Keratinocyte (primary cell): ENCODE results near the gene KIF25. TPM values are rescaled to one million over a fixed set of nuclear protein-coding genes. Genes with fewer than 3 reads are reported as not detected.

Source experiments
- DNase-seq: peaks from one replicate; pipeline ENCODE4 v3.0.0-alpha.2; 2011; ENCODE audit warnings: low read depth, missing footprints, low spot score
- FAIRE-seq: peaks from 2 replicates; lab custom pipeline; 2011; peaks lifted over from hg19 to GRCh38; lab: Jason Lieb, UNC
- H2AFZ ChIP-seq: 2 replicates; pipeline ENCODE4 v1.6.0; 2012; ENCODE audit warnings: low read length, control low read depth, inconsistent platforms; ENCODE audit not compliant: control insufficient read depth
- H3K27ac ChIP-seq: 2 replicates; pipeline ENCODE4 v1.5.1; 2011; ENCODE audit warnings: low read length; ENCODE audit not compliant: control insufficient read depth, insufficient read depth
- H3K27me3 ChIP-seq: 3 replicates; pipeline ENCODE4 v1.6.0; 2011; ENCODE audit warnings: low read length; ENCODE audit not compliant: control insufficient read depth, insufficient read depth; ENCODE audit errors: extremely low read depth
- H3K36me3 ChIP-seq, 2 experiments: 2 replicates in 1 of 2; 3 replicates in 1 of 2; pipeline ENCODE4 v1.5.1; 2011; ENCODE audit warnings: low read length in 2 of 2, mild to moderate bottlenecking in 1 of 2; ENCODE audit not compliant: control insufficient read depth in 2 of 2, insufficient read depth in 2 of 2; ENCODE audit errors: extremely low read depth in 1 of 2
- H3K4me1 ChIP-seq: 3 replicates; pipeline ENCODE4 v1.5.1; 2011; ENCODE audit warnings: low read length; ENCODE audit not compliant: control insufficient read depth, insufficient read depth; ENCODE audit errors: extremely low read depth
- H3K4me2 ChIP-seq: 3 replicates; pipeline ENCODE4 v1.6.0; 2011; ENCODE audit warnings: low read depth, low read length; ENCODE audit not compliant: control insufficient read depth, insufficient read depth; ENCODE audit errors: extremely low read depth
- H3K4me3 ChIP-seq, 3 experiments: fragments of 200-600 bp in 1 of 3; sonication (generic) in 1 of 3; 2 replicates in 2 of 3; 3 replicates in 1 of 3; pipeline ENCODE4 v1.5.1; 2011 to 2016; ENCODE audit warnings: low read length in 3 of 3, mild to moderate bottlenecking in 3 of 3, control low read depth in 2 of 3, inconsistent platforms in 1 of 3, low read depth in 1 of 3, mixed read lengths in 1 of 3, mixed run types in 1 of 3, moderate library complexity in 1 of 3; ENCODE audit not compliant: control insufficient read depth in 2 of 3, insufficient read depth in 2 of 3; ENCODE audit errors: extremely low read depth in 1 of 3
- H3K79me2 ChIP-seq: 2 replicates; pipeline ENCODE4 v1.6.0; 2012; ENCODE audit warnings: low read length; ENCODE audit not compliant: control insufficient read depth, insufficient read depth
- H3K9ac ChIP-seq: 3 replicates; pipeline ENCODE4 v1.6.0; 2011; ENCODE audit warnings: low read length; ENCODE audit not compliant: control insufficient read depth, insufficient read depth; ENCODE audit errors: extremely low read depth
- H3K9me1 ChIP-seq: 3 replicates; pipeline ENCODE4 v1.6.0; 2011; ENCODE audit warnings: low read length; ENCODE audit not compliant: control insufficient read depth, insufficient read depth; ENCODE audit errors: extremely low read depth
- H3K9me3 ChIP-seq: 2 replicates; pipeline ENCODE4 v1.5.1; 2012; ENCODE audit warnings: low read depth, low read length; ENCODE audit not compliant: control insufficient read depth
- H4K20me1 ChIP-seq: 3 replicates; pipeline ENCODE4 v1.6.0; 2011; ENCODE audit warnings: low read length; ENCODE audit not compliant: control insufficient read depth, insufficient read depth; ENCODE audit errors: extremely low read depth
- CTCF ChIP-seq, 3 experiments: IDR thresholded peaks in 1 of 3; conservative IDR thresholded peaks in 1 of 3; optimal IDR thresholded peaks in 1 of 3; 2 replicates in 2 of 3; 3 replicates in 1 of 3; pipeline versions ENCODE3 to v1.5.1; 2011; ENCODE audit warnings: low read length in 3 of 3, mild to moderate bottlenecking in 3 of 3, moderate library complexity in 2 of 3, control low read depth in 1 of 3, inconsistent platforms in 1 of 3; ENCODE audit not compliant: insufficient read depth in 2 of 3; ENCODE audit errors: extremely low read depth in 1 of 3
- EZH2 ChIP-seq: IDR thresholded peaks from one replicate; pipeline ENCODE4 v1.6.1; 2012; ENCODE audit warnings: inconsistent platforms, mild to moderate bottlenecking, low read length, moderate library complexity
- dilution Hi-C: fragments of 300-500 bp; cut with MboI; formaldehyde crosslinking; loops from one replicate; pipeline ENCODE4 v1.7.0; 2020; ENCODE audit warnings: low sequenced_read_pairs; ENCODE audit not compliant: extremely low pct_ligation_motif_present
- polyA plus RNA-seq, 5 experiments: library from polyadenylated mRNA; depleted of rRNA in 3 of 5; stranded (reverse) in 3 of 5; stranded (forward) in 1 of 5; unstranded in 1 of 5; fragments of >200 nt; gene quantifications; 1 replicate in 1 of 5; 2 replicates in 3 of 5; 3 replicates in 1 of 5; pipeline versions ENCODE4 v1.2.1 to v1.2.3, GENCODE V29; 2011 to 2012; ENCODE audit warnings: missing spikeins in 2 of 5, low read depth in 1 of 5, low replicate concordance in 1 of 5

The KIF25 gene
- polyA plus RNA-seq, 1 donor (not counting 4 experiments of a cell fraction or from before 2014, with no cell fraction given): not detected

DNA sequence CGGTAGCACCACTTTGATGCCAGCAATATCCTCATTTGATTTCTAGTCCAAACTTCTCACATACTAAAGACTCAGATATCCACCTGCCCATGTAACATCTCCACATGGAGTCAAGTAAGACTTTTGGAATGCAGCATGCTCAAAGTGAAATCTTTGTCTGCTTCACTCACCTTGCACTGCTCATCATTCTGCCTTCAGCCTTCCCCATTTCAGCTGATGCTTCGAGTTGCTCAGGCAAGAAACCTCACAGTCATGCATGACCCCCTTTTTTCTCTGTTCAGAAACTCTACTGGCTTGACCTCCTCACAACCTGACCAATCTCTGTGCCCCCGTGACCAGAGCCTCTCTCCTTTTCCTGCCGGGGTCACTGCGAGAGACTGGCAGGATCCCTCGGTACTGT lies 41.0 kb upstream of the KIF25 start:
- H3K79me2 ChIP-seq: peaks cover 16% of the 10 kb centered on the region
- dilution Hi-C loops: no loop called here
- no peak for FAIRE-seq

DNA sequence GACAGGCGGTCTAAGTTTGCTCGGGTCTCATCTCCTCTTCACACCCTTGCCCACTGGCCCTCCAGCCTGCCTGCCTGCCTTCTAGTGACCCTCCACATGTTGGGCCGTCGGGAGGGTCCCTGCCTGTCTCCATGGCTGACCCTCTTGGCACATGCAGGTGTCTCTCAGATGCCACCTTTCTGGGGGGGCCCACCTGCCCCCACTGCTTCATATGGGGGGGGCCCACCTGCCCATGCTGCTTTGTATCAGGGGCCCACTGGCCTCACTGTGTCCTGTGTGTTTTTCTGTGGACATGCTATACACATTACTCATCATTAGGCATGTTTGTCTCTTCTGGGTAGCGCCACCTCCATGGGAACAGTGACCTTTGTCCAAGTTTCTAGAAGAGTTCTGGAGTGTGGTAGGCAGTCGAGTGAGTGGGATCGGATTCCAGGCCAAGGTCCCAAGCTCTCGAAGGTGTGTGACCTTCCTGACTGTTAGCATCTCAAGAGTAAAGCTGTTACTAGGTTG lies 40.4 kb upstream of the KIF25 start:
- no peak overlapping the region for H3K4me3 ChIP-seq
- H3K9me3 ChIP-seq: no peaks in the 10 kb centered on the region
- peaks cover 16% of the 10 kb centered on the region for H3K79me2 ChIP-seq
- FAIRE-seq: no peak
- peak overlapping the region; percentile 30 for H3K27ac ChIP-seq
- H3K4me1 ChIP-seq: peaks cover 9% of the 10 kb centered on the region
- dilution Hi-C loops: no loop called here
- no peak overlapping the region for H3K4me2 ChIP-seq
- no peak for DNase-seq
- H3K27me3 ChIP-seq: no peaks in the 10 kb centered on the region
- H2AFZ ChIP-seq: no peak overlapping the region
- H3K9ac ChIP-seq: no peak overlapping the region
- peaks cover 3% of the 10 kb centered on the region for H4K20me1 ChIP-seq
- TF ChIP-seq EZH2 (no peak), CTCF (optimal IDR thresholded peaks at IDR 0.05 in 1 of 3, IDR thresholded peaks at IDR 0.05 in 1 of 3, conservative IDR thresholded peaks at IDR 0.05 in 1 of 3; ENCODE audit: extremely low read depth in 1 of 3, insufficient read depth in 2 of 3, low read length in 3 of 3) (no peak)
- peaks cover 6% of the 10 kb centered on the region for H3K9me1 ChIP-seq
- H3K36me3 ChIP-seq: peaks cover under 1 to 7% of the 10 kb centered on the region in 2 experiments

More for the DNA sequence above, 41.0 kb upstream of the KIF25 start:
- Histone ChIP-seq H3K9me3 (no peaks in the 10 kb centered on the region), H4K20me1 (peaks cover 3% of the 10 kb centered on the region), H3K4me1 (peaks cover 9% of the 10 kb centered on the region), H2AFZ (no peak overlapping the region), H3K9me1 (peaks cover 6% of the 10 kb centered on the region), H3K36me3 (peaks cover 6 to 7% of the 10 kb centered on the region in 2 experiments), H3K4me3 (no peak overlapping the region), H3K27me3 (no peaks in the 10 kb centered on the region), H3K9ac (no peak overlapping the region), H3K27ac (no peak overlapping the region), H3K4me2 (no peak overlapping the region)
- no peak for DNase-seq
- TF ChIP-seq EZH2: no peak

DNA sequence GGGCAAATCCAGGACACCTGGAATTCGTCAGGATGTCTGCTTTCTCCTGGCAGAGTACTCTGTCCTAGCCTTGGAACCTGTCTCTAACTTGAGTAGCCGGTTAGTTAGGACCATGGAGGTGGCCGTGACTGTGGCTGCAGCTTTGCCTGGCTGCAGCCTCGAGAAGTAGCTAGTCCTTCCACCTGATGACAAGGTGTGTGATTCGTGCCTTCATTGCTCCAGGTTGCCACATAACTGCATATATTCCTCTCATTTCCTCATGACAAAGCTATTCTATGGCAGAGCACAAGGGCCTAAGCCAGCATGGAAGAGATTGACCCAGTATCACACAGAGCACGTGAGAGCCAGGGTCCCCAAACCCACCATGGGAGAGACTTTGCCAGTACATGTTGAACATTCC lies 39.8 kb upstream of the KIF25 start:
- H4K20me1 ChIP-seq: peaks cover 3% of the 10 kb centered on the region
- dilution Hi-C loops: no loop called here
- DNase-seq: no peak
- no peak overlapping the region for H2AFZ ChIP-seq
- peaks cover 16% of the 10 kb centered on the region for H3K79me2 ChIP-seq
- no peaks in the 10 kb centered on the region for H3K9me3 ChIP-seq
- FAIRE-seq: no peak
- no peak for TF ChIP-seq EZH2
- no peak for TF ChIP-seq CTCF (optimal IDR thresholded peaks at IDR 0.05 in 1 of 3, IDR thresholded peaks at IDR 0.05 in 1 of 3, conservative IDR thresholded peaks at IDR 0.05 in 1 of 3; ENCODE audit: extremely low read depth in 1 of 3, insufficient read depth in 2 of 3, low read length in 3 of 3)
- H3K36me3 ChIP-seq: peaks cover 2 to 12% of the 10 kb centered on the region in 2 experiments
- no peak overlapping the region for H3K9ac ChIP-seq
- peaks cover 5% of the 10 kb centered on the region for H3K4me1 ChIP-seq
- no peak overlapping the region for H3K4me2 ChIP-seq
- H3K27ac ChIP-seq: peak overlapping the region; percentile 30
- H3K27me3 ChIP-seq: no peaks in the 10 kb centered on the region
- H3K9me1 ChIP-seq: peaks cover 6% of the 10 kb centered on the region
- no peak overlapping the region for H3K4me3 ChIP-seq
